OCI-LY3 (cell line): ENCODE measurements around the gene MFRP.

Source experiments
- H2AFZ ChIP-seq: fragments of 200-600, 300-600 bp; shearing (Covaris generic); 2 replicates; pipeline ENCODE4 v1.6.0; 2014; ENCODE audit warnings: antibody characterized with exemption, low read depth, low read length
- H3K27ac ChIP-seq: fragments of 200-600, 300-600 bp; sonication (generic); 2 replicates; pipeline ENCODE4 v1.5.1; 2014; ENCODE audit warnings: mild to moderate bottlenecking, low read length, moderate library complexity, mixed read lengths
- H3K27me3 ChIP-seq: fragments of 200-600, 300-600 bp; sonication (generic); 2 replicates; pipeline ENCODE4 v1.6.1; 2014; ENCODE audit warnings: low read depth, low read length, mixed read lengths
- H3K36me3 ChIP-seq: fragments of 200-600, 300-600 bp; sonication (generic); replicated peaks from 2 replicates; pipeline ENCODE3; 2014; ENCODE audit warnings: low read depth, low read length, mixed read lengths
- H3K4me1 ChIP-seq: fragments of 300-600, 200-600 bp; sonication (generic); 2 replicates; pipeline ENCODE4 v1.6.1; 2014; ENCODE audit warnings: low read length, mixed read lengths
- H3K4me2 ChIP-seq: fragments of 200-600, 300-600 bp; sonication (generic); 2 replicates; pipeline ENCODE4 v1.6.1; 2014; ENCODE audit warnings: low read length, mixed read lengths
- H3K4me3 ChIP-seq: fragments of 300-600, 200-600 bp; sonication (generic); 2 replicates; pipeline ENCODE4 v1.5.1; 2014; ENCODE audit warnings: antibody characterized with exemption, mild to moderate bottlenecking, low read length, moderate library complexity
- H3K79me2 ChIP-seq: fragments of 300-600, 200-600 bp; shearing (Covaris generic); 2 replicates; pipeline ENCODE4 v1.6.1; 2014; ENCODE audit warnings: mild to moderate bottlenecking, low read length, mixed read lengths
- H3K9ac ChIP-seq: fragments of 300-600, 200-600 bp; shearing (Covaris generic); 2 replicates; pipeline ENCODE4 v1.6.0; 2014; ENCODE audit warnings: mild to moderate bottlenecking, low read length, moderate library complexity
- H3K9me3 ChIP-seq: fragments of 200-600, 300-600 bp; shearing (Covaris generic); 2 replicates; pipeline ENCODE4 v1.6.1; 2014; ENCODE audit warnings: low read length, mixed read lengths; ENCODE audit not compliant: insufficient read depth
- H4K20me1 ChIP-seq: fragments of 200-600, 300-600 bp; sonication (generic); 2 replicates; pipeline ENCODE4 v1.6.1; 2016; ENCODE audit warnings: low read length, mixed read lengths; ENCODE audit not compliant: insufficient read depth
- EZH2phosphoT487 ChIP-seq: fragments of 200-600 bp; shearing (Covaris generic); IDR thresholded peaks from 2 replicates; pipeline ENCODE4 v1.6.1; 2018; ENCODE audit warnings: antibody characterized with exemption, mixed run types, low read depth
- TF ChIP-seq, protein P1 (sequence below): fragments of 200-600, 300-600 bp; sonication (generic); IDR thresholded peaks from 2 replicates; pipeline ENCODE4 v1.5.1; 2014; ENCODE audit warnings: antibody characterized with exemption, low read length, low read depth

Gene MFRP

DNA sequence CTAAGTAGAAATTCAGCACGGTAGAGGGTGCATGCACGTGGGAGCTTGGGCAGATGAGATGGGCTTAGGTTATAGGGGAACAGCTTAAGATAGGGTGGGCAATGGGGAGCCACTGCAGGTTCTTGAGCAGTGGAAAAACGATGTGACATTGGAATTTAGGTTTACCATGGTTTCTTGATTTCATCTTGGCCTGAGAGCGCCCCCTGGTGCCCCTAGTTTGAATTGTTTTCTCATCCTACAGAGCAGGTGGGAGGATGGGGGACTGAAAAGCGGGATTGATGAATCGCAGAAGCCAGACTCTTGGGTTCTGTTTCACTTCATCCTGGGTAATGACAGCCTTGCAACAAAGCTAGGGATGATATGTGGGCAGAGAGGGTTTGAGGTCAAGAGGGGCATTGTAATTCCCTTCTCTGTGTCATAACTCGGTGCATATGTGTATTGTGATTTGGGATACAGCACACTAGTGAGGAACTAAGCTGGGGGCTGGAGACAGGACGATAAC is 22.9 kb downstream of the MFRP start:
- no peak overlapping the region; the same call in 1 of the 2 replicates for H2AFZ ChIP-seq
- H3K9me3 ChIP-seq, result no peaks in the 10 kb centered on the region
- peaks cover 35% of the 10 kb centered on the region for H3K4me1 ChIP-seq
- no peaks in the 10 kb centered on the region for H3K36me3 ChIP-seq
- H3K27ac ChIP-seq, result no peak overlapping the region
- no peaks in the 10 kb centered on the region for H4K20me1 ChIP-seq
- H3K9ac ChIP-seq, result no peak overlapping the region
- H3K4me3 ChIP-seq, result no peak overlapping the region
- H3K4me2 ChIP-seq, result peak overlapping the region; percentile 59
- no peaks in the 10 kb centered on the region for H3K27me3 ChIP-seq
- TF ChIP-seq, protein P1, sequence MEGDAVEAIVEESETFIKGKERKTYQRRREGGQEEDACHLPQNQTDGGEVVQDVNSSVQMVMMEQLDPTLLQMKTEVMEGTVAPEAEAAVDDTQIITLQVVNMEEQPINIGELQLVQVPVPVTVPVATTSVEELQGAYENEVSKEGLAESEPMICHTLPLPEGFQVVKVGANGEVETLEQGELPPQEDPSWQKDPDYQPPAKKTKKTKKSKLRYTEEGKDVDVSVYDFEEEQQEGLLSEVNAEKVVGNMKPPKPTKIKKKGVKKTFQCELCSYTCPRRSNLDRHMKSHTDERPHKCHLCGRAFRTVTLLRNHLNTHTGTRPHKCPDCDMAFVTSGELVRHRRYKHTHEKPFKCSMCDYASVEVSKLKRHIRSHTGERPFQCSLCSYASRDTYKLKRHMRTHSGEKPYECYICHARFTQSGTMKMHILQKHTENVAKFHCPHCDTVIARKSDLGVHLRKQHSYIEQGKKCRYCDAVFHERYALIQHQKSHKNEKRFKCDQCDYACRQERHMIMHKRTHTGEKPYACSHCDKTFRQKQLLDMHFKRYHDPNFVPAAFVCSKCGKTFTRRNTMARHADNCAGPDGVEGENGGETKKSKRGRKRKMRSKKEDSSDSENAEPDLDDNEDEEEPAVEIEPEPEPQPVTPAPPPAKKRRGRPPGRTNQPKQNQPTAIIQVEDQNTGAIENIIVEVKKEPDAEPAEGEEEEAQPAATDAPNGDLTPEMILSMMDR, result peak; percentile 87
- TF ChIP-seq EZH2phosphoT487, result no peak
- no peaks in the 10 kb centered on the region for H3K79me2 ChIP-seq

DNA sequence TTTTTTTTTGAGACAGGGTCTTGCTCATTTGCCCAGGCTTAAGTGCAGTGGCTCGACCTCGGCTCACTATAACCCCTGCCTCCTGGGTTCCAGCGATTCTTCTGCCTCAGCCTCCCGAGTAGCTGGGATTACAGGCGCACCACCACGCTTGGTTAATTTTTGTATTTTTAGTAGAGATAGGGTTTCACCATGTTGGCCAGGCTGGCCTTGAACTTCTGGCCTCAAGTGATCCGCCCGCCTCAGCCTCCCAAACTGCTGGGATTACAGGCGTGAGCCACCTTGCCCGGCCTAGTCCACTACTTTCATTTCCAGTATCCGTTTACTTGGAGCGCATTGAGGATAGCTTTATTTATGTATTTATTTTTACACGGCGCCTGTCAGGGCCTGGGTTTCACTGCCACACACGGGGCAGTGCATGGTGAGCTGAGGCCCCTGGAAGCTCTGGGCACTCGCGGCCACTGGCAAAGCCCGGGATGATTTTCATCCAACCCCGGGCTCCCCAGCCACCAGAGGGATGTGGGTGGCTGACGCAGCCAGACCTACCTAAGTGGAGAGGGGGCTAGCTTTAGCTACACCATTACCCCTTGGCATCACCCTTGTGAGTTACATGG is 23.5 kb downstream of the MFRP start:
- Histone ChIP-seq H3K9ac (no peak overlapping the region), H3K4me1 (peaks cover 41% of the 10 kb centered on the region), H4K20me1 (no peaks in the 10 kb centered on the region), H3K4me3 (peak overlapping the region; percentile 86; the same call in 1 of the 2 replicates), H3K79me2 (no peaks in the 10 kb centered on the region), H3K36me3 (no peaks in the 10 kb centered on the region), H3K27me3 (no peaks in the 10 kb centered on the region), H3K27ac (0 out of 2 replicates have a peak overlapping the region, but pooled peaks have one; percentile 86), H3K9me3 (no peaks in the 10 kb centered on the region), H3K4me2 (peak overlapping the region; percentile 100), H2AFZ (no peak overlapping the region)
- TF ChIP-seq EZH2phosphoT487, result no peak
- TF ChIP-seq, protein P1, result no peak

DNA sequence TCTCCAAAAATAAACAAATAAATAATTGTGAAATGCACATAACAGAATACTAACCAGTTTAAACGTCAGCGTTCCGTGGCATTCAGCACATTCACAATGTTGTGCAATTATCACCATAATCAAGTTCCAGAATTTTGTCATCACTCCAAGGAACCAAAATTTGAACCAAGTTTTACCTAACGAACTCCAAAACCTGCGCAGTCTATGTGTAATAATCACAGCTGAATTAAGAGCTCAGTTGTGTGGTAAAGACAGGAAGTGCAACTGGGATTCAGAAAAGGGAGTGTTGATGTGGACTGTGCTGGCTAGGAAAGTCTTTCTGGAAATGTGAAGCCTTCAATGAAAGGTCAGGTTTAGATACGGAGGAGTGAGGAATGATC is 24.2 kb downstream of the MFRP start:
- no peaks in the 10 kb centered on the region for H3K9me3 ChIP-seq
- peak overlapping the region; percentile 89 for H3K9ac ChIP-seq
- peaks cover 48% of the 10 kb centered on the region for H3K4me1 ChIP-seq
- peak overlapping the region; percentile 86 for H3K4me3 ChIP-seq
- H3K4me2 ChIP-seq, result peak overlapping the region; percentile 100
- H4K20me1 ChIP-seq, result no peaks in the 10 kb centered on the region
- peak overlapping the region; percentile 86 for H3K27ac ChIP-seq
- no peaks in the 10 kb centered on the region for H3K79me2 ChIP-seq
- H3K36me3 ChIP-seq, result no peaks in the 10 kb centered on the region
- H2AFZ ChIP-seq, result 0 out of 2 replicates have a peak overlapping the region, but pooled peaks have one; percentile 17
- H3K27me3 ChIP-seq, result no peaks in the 10 kb centered on the region
- TF ChIP-seq EZH2phosphoT487, result no peak
- TF ChIP-seq, protein P1, result no peak

DNA sequence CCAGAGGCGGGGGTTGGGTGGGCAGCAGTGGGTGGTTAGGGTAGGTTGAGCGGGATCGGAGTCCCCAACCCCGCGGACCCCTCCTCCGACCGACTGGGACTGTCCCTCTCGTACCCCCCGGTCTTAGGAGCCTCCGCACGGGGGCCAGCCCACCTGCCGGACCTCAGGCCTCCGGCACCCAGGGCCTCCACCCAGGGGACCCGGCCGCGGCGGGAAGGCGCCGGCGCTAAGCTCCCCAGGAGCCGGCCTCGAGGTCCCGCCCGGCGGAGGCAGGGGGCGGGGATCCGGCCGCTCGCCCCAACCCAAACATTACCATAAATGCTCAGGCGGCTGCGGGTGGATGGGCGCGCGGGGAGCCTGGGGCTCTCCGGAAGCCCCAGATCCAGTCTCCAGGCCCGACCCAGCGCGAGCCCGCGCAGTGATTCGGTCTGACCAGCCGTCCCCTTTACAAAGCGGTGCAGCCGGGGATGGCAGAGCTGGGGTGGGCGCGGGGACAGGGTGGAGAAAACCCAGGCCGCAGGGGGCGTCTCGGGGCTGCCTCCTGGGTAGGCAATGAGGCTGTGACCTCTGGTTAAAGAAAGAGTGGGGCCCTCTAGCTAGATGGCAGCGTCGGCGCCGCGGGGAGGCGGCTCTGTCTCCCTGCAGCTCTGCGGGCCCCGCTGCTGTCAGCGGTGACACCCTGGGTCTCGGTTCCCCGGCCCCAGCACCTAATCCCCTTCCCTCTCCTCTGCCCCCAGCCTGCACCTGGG is 25.6 kb downstream of the MFRP start:
- Histone ChIP-seq H4K20me1 (no peaks in the 10 kb centered on the region), H3K36me3 (no peaks in the 10 kb centered on the region), H3K9me3 (no peaks in the 10 kb centered on the region), H3K4me2 (peak overlapping the region; percentile 100), H3K9ac (peak overlapping the region; percentile 89), H3K4me1 (peaks cover 55% of the 10 kb centered on the region), H3K4me3 (peak overlapping the region; percentile 86), H2AFZ (peak overlapping the region; percentile 42; the same call in 1 of the 2 replicates), H3K79me2 (no peaks in the 10 kb centered on the region), H3K27me3 (peaks cover 10% of the 10 kb centered on the region), H3K27ac (peak overlapping the region; percentile 86)
- no peak for TF ChIP-seq EZH2phosphoT487
- TF ChIP-seq, protein P1, result 0 out of 2 replicates have a peak, but pooled peaks have one; percentile 5
